LNCAP (cell line): ENCODE measurements around the gene TMEM185B.
A peak's percentile ranks its signal among the peaks of the same experiment; 100 is the strongest.

Experiments
- CTCF ChIP-seq: fragments of 450-650 bp; IDR thresholded peaks from 2 replicates; pipeline ENCODE4 v1.5.1; 2017; ENCODE audit warnings: mild to moderate bottlenecking

Gene TMEM185B

GRCh38 chr2:120254178-120254577 lies 31.0 kb upstream of the TMEM185B start:
- no peak for TF ChIP-seq CTCF

- TF ChIP-seq CTCF: peak; percentile 39
These were observed 30.1 kb upstream of the TMEM185B start for GRCh38 chr2:120253021-120253882.

GRCh38 chr2:120252225-120253020 lies 29.2 kb upstream of the TMEM185B start, which contains the start of gene RALB:
TSS of gene RALB (plus strand) at chr2:120252852. CDS start at chr2:120278665, 25,813 bp downstream.
- no peak for TF ChIP-seq CTCF

- no peak for TF ChIP-seq CTCF
These were observed 28.7 kb upstream of the TMEM185B start for GRCh38 chr2:120251880-120252224.

- no peak for TF ChIP-seq CTCF
These were observed 27.9 kb upstream of the TMEM185B start for GRCh38 chr2:120251078-120251477.

- no peak for TF ChIP-seq CTCF
These were observed 27.4 kb upstream of the TMEM185B start for GRCh38 chr2:120250640-120251039.

- TF ChIP-seq CTCF: no peak
These were observed 24.7 kb upstream of the TMEM185B start for GRCh38 chr2:120247851-120248250.
